GM12891 (cell line): ENCODE data around the gene GRB2.

Experiments used
- PAX5 ChIP-seq: IDR thresholded peaks from 2 replicates; pipeline ENCODE4 v1.6.1; 2011; ENCODE audit warnings: low read length, moderate library complexity, mild to moderate bottlenecking; ENCODE audit not compliant: insufficient read depth, severe bottlenecking
- POLR2A ChIP-seq: IDR thresholded peaks from 2 replicates; pipeline ENCODE4 v1.6.1; 2011; ENCODE audit warnings: low read depth, low read length, control low read depth
- POLR2AphosphoS5 ChIP-seq: IDR thresholded peaks from 2 replicates; pipeline ENCODE4 v1.6.1; 2011; ENCODE audit warnings: low read depth, low read length, control low read depth
- POU2F2 ChIP-seq: IDR thresholded peaks from 2 replicates; pipeline ENCODE4 v1.6.1; 2011; ENCODE audit warnings: low read depth, mild to moderate bottlenecking, control low read depth, low read length, moderate library complexity
- SPI1 ChIP-seq: IDR thresholded peaks from 2 replicates; pipeline ENCODE4 v1.6.1; 2011; ENCODE audit warnings: low read depth, low read length, control low read depth
- TAF1 ChIP-seq: IDR thresholded peaks from 2 replicates; pipeline ENCODE4 v1.6.1; 2011; ENCODE audit warnings: low read depth, low read length, control low read depth

DNA sequence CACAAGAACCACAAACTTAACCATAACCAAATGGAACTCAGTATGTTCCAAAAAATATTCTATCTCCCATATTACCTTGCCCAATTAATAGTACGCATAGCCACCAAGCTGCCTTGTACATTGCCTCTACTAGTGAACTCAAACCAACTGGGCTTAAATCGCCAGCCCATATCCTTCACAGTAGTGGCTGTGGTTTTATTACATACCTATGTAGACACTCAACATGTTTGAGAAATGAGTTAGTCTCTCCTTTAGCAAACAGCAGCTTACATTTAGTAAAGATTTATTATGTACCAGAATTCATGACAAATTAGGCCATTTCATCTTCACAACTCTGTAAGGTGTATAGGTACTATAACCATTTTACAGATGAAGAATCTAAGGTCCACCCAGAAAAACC, 41.4 kb downstream of the GRB2 start:
- TF ChIP-seq POLR2AphosphoS5 = no peak
- no peak for TF ChIP-seq POLR2A
- TF ChIP-seq TAF1 = no peak
- no peak for TF ChIP-seq SPI1
- no peak for TF ChIP-seq POU2F2
- no peak for TF ChIP-seq PAX5
